ENCODE data around the gene DCLK1.

The DCLK1 gene

DNA sequence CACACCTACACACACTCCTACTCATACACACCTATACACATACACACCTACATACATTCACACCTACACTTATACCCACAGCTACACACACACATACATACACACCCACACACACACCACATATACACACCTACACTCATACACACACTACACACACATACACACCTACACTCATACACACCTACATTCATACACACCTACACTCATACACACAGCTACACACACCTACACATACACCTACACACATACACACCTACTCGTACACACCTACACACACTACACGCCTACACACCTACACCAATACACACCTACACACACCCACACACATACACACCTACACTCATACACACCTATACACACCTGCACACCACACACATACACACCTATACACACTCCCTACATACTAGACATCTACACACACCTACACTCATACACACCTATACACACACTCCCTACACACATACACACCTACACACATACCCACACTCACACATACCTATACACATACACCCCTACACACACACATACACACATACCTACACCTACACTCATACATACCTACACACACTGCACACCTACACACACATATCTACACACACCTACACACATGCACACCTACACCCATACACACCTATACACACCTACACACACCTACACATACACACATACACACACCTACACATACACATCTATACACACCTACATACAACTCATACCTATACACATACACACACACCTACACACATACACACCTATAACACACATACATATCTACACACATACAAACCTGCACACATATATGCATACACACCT is 369.5 kb downstream of the DCLK1 start:
- DNase-seq (ENCODE audit: low read depth, low spot score), result no peak

GRCh38 chr13:35760735-35761281 is 370.4 kb downstream of the DCLK1 start:
- no peak for DNase-seq (ENCODE audit: low read depth, low spot score)

GRCh38 chr13:35747594-35747993 is 383.6 kb downstream of the DCLK1 start:
- DNase-seq (ENCODE audit: low read depth, low spot score), result no peak

- no peak for DNase-seq (ENCODE audit: low read depth, low spot score)
Measured at GRCh38 chr13:35744566-35745178, 386.5 kb downstream of the DCLK1 start.

DNA sequence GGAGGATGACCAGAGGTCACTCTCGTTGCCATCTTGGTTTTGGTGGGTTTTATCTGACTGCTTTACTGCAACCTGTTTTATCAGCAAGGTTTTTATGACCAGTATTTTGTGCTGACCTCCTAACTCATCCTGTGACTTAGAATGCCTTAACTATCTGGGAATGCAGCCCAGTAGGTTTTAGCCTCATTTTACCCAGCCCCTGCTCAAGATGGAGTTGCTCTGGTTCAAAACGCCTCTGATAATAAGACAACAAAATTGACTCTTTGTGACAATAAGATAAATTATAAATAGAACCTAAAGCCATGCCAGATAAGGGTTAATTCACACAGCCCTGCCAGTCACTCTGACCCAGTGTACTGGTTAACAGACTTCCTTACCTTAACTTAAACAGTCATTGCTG is 387.0 kb downstream of the DCLK1 start:
- no peak for DNase-seq (ENCODE audit: low read depth, low spot score)

GRCh38 chr13:35743165-35743564 is 388.0 kb downstream of the DCLK1 start:
- no peak for DNase-seq (ENCODE audit: low read depth, low spot score)

- no peak for DNase-seq (ENCODE audit: low read depth, low spot score)
Measured at GRCh38 chr13:35741657-35742056, 389.5 kb downstream of the DCLK1 start.

DNA sequence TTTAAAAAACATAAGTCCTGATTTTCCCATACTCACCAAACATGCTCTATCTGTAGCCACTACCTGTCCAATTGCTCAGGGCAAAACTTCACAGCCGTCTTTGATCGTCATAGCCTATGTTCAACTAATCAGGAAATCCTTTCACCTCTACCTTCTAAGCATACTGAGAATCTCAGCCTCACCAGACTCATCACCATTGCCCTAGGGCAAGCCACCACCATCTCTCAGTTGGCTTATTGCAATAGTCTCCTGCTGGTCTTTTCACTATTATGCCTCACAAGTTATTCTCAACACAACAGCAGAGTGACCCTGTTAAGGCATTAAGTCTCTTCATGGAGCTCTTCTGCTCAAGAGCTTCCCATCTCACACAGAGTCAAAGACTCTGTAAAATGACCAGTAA is 394.3 kb downstream of the DCLK1 start:
- no peak for DNase-seq (ENCODE audit: low read depth, low spot score)

DNA sequence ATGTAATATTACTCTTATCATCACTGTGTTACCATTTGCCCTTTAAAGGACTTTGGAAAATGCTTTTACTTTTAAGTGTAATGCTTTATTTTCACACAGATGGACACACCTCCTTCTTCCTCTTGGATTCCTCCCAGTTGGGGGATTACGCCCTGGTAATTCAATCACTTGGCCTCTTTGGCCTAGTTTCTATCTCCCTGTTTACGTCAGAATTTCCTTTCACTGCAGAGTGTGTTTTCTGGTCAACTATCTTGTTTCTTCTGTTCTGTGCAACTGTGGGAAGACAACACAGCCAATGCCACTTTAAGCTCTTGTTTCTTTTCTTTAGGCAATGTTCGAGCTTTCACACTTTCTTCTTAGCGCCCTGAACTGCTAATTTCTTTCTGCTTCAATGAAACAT is 397.4 kb downstream of the DCLK1 start:
- no peak for DNase-seq (ENCODE audit: low read depth, low spot score)

GRCh38 chr13:35732565-35732964 is 398.6 kb downstream of the DCLK1 start:
- no peak for DNase-seq (ENCODE audit: low read depth, low spot score)

DNA sequence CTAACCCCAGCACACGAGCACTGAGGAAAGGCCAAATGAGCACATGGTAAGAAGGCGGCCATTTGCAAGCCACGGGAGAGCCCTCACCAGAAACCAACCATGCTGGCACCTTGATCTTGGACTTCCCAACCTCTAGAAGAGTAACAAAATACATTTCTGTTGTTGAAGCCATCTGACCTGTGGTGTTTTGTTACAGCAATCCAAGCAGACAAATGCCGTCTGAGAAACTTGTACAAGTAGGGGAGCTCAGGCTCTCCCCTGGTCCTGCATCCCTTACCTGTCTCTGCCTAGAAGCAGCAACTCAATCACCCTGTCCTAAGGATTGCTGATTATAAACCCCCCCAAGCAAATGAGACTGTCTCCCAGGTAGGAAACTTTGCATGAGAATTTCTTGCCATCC is 399.7 kb downstream of the DCLK1 start:
- DNase-seq (ENCODE audit: low read depth, low spot score), result no peak

GRCh38 chr13:35729926-35730627 is 401.1 kb downstream of the DCLK1 start:
- DNase-seq (ENCODE audit: low read depth, low spot score), result no peak

GRCh38 chr13:35727881-35728280 is 403.3 kb downstream of the DCLK1 start:
- no peak for DNase-seq (ENCODE audit: low read depth, low spot score)

DNA sequence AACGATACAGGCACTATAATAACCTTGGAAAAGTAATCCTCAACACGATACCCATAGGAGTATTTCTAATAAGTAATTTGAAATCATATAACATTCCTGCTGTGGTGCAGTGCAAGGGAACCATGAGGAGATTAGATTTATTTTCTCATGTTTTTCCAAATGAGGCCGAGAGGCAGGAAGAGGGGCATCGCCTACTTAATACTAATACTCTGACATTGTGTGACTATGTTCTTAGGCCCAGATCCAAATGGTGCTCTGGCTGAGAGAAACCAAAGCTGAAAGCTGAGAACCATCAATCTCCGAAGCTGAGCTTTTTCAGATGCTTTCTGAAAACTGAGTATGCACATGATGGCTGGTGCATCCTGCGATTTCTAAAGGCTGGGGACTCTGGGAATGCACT is 406.7 kb downstream of the DCLK1 start:
- DNase-seq (ENCODE audit: low read depth, low spot score), result no peak

DNA sequence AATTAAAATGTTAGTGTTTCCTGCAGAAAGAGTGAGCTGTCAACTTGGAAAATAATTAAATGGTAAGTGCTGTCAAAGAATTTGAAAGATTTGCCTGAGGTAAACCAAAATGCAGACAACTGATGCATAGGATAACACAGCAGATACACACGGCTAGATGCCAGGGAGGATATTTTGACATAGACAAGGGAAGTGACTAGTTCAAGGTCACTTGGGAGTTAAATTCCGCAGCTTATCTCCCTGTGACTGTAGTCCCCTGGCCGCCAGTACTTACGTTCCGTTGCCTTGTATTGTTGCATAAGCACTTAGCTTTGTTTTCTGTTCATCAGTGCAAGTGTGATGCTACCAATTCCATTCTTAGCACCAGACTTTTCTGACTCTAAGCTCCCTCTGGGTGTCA is 407.4 kb downstream of the DCLK1 start:
- DNase-seq (ENCODE audit: low read depth, low spot score), result no peak

DNA sequence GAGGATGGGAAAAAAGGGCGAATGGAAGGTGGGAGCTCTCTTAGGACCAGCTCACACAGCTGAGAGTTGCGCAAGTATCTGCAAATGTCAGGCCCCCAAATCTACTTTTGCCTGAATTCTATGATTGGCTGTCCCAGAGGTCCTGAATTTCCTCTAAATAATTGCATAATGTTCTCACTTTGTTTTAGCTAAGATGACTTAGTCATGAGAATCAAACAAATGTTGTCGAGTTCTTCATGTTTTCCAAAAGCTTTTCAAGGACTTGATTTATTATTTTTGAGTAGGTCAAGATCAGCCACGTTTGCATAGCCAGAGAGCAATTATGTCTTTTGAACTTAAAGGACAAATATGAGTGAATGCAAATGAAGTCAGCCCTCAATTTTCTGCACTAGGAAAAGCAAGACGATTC is 408.1 kb downstream of the DCLK1 start:
- no peak for DNase-seq (ENCODE audit: low read depth, low spot score)

DNA sequence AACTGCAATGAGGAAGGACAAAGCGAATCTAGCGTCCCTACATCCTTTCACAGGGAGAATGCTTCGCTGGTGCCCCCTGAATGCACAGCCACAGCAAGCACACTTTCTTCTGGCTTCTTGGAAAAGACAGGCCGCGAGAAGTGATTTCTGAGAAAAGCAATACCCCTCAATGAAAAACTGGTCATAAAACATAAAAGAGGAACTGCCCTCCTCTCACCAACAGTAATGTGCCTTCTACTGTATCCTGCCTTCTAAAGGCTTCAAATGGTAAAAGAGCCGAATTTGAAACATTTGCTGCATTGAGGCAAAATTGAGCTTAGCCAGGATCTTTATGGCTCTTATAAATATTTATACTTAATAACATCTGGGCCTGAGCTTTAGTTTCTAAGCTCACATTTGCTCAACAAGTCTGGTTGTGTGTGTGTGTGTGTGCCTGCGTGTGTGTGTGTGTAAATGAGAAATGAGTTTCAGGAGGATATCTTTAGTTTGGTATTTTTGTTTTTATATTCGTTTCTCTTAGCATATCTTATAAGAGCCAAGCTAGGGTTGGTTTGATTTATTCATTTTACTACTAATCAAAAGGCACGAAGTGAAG is 408.6 kb downstream of the DCLK1 start:
- DNase-seq (ENCODE audit: low read depth, low spot score), result no peak

DNA sequence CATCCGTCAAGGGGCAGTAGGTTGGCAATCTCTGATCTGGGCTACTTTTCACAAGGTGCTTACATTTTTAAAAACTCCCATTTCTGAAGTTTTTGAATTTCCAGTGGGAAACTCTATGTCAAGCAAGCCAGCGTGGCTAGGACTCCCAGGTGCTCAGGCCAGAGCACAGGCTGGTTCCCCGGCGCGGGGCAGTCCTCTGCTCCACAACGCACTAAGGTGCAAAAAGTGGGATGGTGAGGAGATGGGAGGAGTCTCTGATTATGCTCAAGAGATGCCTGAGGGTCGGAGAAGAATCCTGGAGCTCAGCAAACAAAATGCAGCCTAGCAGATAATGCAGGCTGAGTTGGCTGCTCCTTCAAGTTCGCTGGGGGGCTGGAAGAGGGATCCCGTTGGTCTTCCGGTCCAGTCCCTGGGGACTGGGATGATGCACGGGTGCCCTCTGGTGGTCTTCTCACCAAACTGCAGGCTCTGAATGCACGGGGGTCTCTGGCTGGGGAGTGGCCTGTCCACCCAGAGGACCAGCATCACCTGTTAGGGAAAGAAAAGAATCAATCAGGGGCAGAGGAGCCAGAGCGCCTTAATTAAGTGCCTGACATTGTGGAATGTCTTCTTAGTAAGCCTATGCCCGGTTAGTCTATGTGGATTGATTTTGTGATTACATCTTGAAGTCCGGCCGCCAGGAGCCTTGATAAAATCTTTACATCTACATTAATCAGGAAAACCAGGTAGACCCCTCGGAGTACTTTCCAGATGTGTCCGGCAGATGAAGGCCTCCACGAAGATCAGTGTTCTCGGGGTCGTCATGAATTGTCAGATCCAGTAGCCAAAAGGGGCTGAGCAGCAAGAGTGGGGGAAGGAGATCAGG is 410.3 kb downstream of the DCLK1 start:
- peak; percentile 6 for DNase-seq (ENCODE audit: low read depth, low spot score)

DNA sequence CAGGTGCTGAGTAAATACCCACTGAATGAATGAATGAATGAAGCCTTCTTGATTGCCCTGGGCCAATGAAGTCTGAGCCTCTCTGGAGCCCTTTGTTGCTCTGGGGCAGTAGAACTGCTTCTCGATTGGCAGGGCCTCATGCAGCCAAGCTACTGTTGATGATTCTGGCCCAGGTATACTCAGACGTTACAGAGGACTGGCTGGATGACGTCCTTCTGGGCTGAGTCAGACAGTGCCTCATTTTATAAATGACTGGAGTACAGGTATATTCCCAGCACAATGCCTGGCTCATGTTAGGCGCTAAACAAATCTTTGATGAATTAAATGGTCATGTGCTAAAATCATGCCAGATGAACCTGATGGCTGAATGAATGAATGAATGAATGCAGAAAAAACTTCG is 410.9 kb downstream of the DCLK1 start:
- DNase-seq (ENCODE audit: low read depth, low spot score), result no peak
